HL-60 (cell line): ENCODE measurements around the gene NKD1.

Experiments
- POLR2AphosphoS5 ChIP-seq: IDR thresholded peaks from 2 replicates; pipeline ENCODE4 v1.6.1; 2012; ENCODE audit warnings: low read depth
- SPI1 ChIP-seq: IDR thresholded peaks from 2 replicates; pipeline ENCODE4 v1.6.1; 2012; ENCODE audit warnings: low read depth, mild to moderate bottlenecking, borderline replicate concordance
- TF ChIP-seq, protein P1 (sequence below): IDR thresholded peaks from one replicate; pipeline ENCODE4 v1.5.1; 2011; ENCODE audit warnings: low read length, control low read depth, inconsistent platforms; ENCODE audit not compliant: insufficient read depth
- TF ChIP-seq, protein P2 (sequence below): IDR thresholded peaks from 2 replicates; pipeline ENCODE4 v1.6.1; 2012; ENCODE audit warnings: low read depth; ENCODE audit not compliant: insufficient replicate concordance

DNA sequence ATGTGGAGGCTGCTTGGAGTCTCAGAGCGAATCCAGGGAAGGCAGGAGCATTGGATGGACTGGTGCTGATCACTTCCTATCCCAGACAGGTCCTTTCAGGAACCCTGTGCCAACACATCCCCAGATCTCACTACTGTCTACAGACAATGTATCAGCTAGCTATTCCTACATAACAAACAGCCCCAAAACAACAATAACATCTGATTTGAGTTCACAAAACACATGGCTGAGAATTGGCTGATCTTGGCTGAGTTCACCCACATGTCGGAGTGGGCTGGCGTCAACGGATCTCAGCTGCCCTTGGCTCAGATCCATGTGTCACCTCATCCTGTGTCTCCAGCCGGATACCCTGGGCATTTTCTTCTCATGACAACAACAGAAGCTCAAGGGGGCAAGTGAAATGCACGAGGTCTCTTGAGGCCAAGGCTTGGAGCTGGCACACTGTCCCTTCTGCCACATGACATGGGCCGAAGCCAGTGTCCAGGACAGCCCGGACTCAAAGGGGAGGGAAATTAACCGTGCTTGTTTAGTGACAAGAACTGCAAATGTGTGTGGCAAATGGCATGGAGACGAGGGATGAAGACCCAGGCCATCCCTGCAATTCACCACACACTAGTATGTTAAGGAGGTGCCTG is 114.2 kb downstream of the NKD1 start:
- TF ChIP-seq, protein P1, sequence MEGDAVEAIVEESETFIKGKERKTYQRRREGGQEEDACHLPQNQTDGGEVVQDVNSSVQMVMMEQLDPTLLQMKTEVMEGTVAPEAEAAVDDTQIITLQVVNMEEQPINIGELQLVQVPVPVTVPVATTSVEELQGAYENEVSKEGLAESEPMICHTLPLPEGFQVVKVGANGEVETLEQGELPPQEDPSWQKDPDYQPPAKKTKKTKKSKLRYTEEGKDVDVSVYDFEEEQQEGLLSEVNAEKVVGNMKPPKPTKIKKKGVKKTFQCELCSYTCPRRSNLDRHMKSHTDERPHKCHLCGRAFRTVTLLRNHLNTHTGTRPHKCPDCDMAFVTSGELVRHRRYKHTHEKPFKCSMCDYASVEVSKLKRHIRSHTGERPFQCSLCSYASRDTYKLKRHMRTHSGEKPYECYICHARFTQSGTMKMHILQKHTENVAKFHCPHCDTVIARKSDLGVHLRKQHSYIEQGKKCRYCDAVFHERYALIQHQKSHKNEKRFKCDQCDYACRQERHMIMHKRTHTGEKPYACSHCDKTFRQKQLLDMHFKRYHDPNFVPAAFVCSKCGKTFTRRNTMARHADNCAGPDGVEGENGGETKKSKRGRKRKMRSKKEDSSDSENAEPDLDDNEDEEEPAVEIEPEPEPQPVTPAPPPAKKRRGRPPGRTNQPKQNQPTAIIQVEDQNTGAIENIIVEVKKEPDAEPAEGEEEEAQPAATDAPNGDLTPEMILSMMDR = no peak
- TF ChIP-seq, protein P2, sequence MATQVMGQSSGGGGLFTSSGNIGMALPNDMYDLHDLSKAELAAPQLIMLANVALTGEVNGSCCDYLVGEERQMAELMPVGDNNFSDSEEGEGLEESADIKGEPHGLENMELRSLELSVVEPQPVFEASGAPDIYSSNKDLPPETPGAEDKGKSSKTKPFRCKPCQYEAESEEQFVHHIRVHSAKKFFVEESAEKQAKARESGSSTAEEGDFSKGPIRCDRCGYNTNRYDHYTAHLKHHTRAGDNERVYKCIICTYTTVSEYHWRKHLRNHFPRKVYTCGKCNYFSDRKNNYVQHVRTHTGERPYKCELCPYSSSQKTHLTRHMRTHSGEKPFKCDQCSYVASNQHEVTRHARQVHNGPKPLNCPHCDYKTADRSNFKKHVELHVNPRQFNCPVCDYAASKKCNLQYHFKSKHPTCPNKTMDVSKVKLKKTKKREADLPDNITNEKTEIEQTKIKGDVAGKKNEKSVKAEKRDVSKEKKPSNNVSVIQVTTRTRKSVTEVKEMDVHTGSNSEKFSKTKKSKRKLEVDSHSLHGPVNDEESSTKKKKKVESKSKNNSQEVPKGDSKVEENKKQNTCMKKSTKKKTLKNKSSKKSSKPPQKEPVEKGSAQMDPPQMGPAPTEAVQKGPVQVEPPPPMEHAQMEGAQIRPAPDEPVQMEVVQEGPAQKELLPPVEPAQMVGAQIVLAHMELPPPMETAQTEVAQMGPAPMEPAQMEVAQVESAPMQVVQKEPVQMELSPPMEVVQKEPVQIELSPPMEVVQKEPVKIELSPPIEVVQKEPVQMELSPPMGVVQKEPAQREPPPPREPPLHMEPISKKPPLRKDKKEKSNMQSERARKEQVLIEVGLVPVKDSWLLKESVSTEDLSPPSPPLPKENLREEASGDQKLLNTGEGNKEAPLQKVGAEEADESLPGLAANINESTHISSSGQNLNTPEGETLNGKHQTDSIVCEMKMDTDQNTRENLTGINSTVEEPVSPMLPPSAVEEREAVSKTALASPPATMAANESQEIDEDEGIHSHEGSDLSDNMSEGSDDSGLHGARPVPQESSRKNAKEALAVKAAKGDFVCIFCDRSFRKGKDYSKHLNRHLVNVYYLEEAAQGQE = no peak
- TF ChIP-seq POLR2AphosphoS5 = no peak
- no peak for TF ChIP-seq SPI1
